Fibroblast of lung (primary cell): ENCODE data around the gene PTPRCAP. TPM values are rescaled to one million over a fixed set of nuclear protein-coding genes. Genes with fewer than 3 reads are reported as not detected.

Source experiments
- DNase-seq, 2 donors: peaks; one replicate each; pipeline versions ENCODE4 v3.0.0 to v3.0.0-alpha.2; 2010; ENCODE audit warnings: low read depth in 2 of 2
- H2AFZ ChIP-seq: 2 replicates; pipeline ENCODE4 v1.5.1; 2012; ENCODE audit warnings: low read length, control low read depth, inconsistent platforms
- H3K27ac ChIP-seq: 2 replicates; pipeline ENCODE4 v1.5.1; 2011; ENCODE audit warnings: low read length, control low read depth; ENCODE audit not compliant: insufficient read depth
- H3K27me3 ChIP-seq: 2 replicates; pipeline ENCODE4 v1.5.1; 2011; ENCODE audit warnings: mild to moderate bottlenecking, low read length; ENCODE audit not compliant: control insufficient read depth, insufficient read depth
- H3K36me3 ChIP-seq: 2 replicates; pipeline ENCODE4 v1.5.1; 2011; ENCODE audit warnings: low read length; ENCODE audit not compliant: control insufficient read depth, insufficient read depth
- H3K4me1 ChIP-seq: 2 replicates; pipeline ENCODE4 v1.5.1; 2011; ENCODE audit warnings: low read length; ENCODE audit not compliant: control insufficient read depth, insufficient read depth; ENCODE audit errors: extremely low read depth
- H3K4me2 ChIP-seq: 2 replicates; pipeline ENCODE4 v1.5.1; 2011; ENCODE audit warnings: low read length, control low read depth; ENCODE audit not compliant: insufficient read depth; ENCODE audit errors: extremely low read depth
- H3K4me3 ChIP-seq, 4 experiments: fragments of 200-600 bp in 1 of 4; sonication (generic) in 1 of 4; replicated peaks in 1 of 4; 2 replicates each; pipeline ENCODE4 v1.5.1; 2011 to 2016; ENCODE audit warnings: low read length in 4 of 4, low read depth in 3 of 4, mild to moderate bottlenecking in 3 of 4, control low read depth in 2 of 4, inconsistent platforms in 1 of 4, mixed read lengths in 1 of 4; ENCODE audit not compliant: insufficient read depth in 1 of 4; ENCODE audit errors: control extremely low read depth in 1 of 4
- H3K79me2 ChIP-seq: 2 replicates; pipeline ENCODE4 v1.5.1; 2012; ENCODE audit warnings: mild to moderate bottlenecking, low read length, inconsistent platforms; ENCODE audit not compliant: control insufficient read depth, insufficient read depth
- H3K9ac ChIP-seq: 2 replicates; pipeline ENCODE4 v1.5.1; 2011; ENCODE audit warnings: mild to moderate bottlenecking, low read length, control low read depth; ENCODE audit not compliant: insufficient read depth
- H3K9me3 ChIP-seq: 2 replicates; pipeline ENCODE4 v1.5.1; 2012; ENCODE audit warnings: low read depth, low read length; ENCODE audit not compliant: control insufficient read depth, insufficient read depth
- H4K20me1 ChIP-seq: 2 replicates; pipeline ENCODE4 v1.5.1; 2011; ENCODE audit warnings: low read length; ENCODE audit not compliant: control insufficient read depth, insufficient read depth; ENCODE audit errors: extremely low read depth
- EZH2 ChIP-seq: IDR thresholded peaks from 2 replicates; pipeline ENCODE4 v1.5.1; 2012; ENCODE audit warnings: low read length, control low read depth, mild to moderate bottlenecking; ENCODE audit errors: missing control alignments
- polyA plus RNA-seq, 2 donors: library from polyadenylated mRNA; depleted of rRNA in 1 of 2; stranded (reverse) in 1 of 2; unstranded in 1 of 2; fragments of >200 nt; gene quantifications; 2 replicates each; pipeline ENCODE4 v1.2.1, GENCODE V29; 2011 to 2012; ENCODE audit warnings: missing spikeins in 1 of 2
- total RNA-seq: library from RNA; depleted of rRNA; stranded (reverse); fragments of >200 nt; gene quantifications from 2 replicates; pipeline ENCODE4 v1.2.1, GENCODE V29; 2014
- TF ChIP-seq, protein P1 (sequence below), 2 donors: IDR thresholded peaks in 1 of 2; conservative IDR thresholded peaks in 1 of 2; 1 replicate in 1 of 2; 2 replicates in 1 of 2; pipeline ENCODE4 v1.5.1; 2011 to 2012; ENCODE audit warnings: low read length in 2 of 2, control low read depth in 1 of 2, inconsistent platforms in 1 of 2, low read depth in 1 of 2, mild to moderate bottlenecking in 1 of 2

PTPRCAP gene
- total and polyA plus RNA-seq, 2 donors (not counting 1 experiment from before 2014, with no cell fraction given): 0.17 TPM; not detected in 1

DNA sequence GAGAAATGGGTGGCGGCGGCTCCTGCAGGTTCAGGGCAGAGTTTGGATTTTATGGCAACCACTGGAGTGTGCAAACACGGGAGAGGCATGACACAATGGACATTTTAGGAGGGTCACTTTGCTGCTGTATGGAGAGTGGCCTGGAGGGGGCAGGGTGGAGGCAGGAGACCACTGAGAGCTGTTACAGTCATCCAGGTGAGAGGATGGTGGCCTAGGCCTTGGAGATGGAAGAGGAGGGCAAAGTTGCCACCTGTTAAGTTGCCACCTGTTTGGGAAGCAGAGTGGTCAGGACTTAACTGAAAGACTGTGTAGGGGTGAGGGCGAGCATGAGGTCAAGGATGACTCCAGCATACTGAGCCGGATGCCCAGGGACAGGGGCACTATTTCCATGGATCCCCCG, 48.0 kb downstream of the PTPRCAP start:
- Histone ChIP-seq H3K4me3 (no peak overlapping the region), H2AFZ (no peak overlapping the region), H3K27ac (no peak overlapping the region), H4K20me1 (no peaks in the 10 kb centered on the region), H3K27me3 (no peaks in the 10 kb centered on the region), H3K79me2 (peaks cover 4% of the 10 kb centered on the region), H3K36me3 (peaks cover 2% of the 10 kb centered on the region), H3K4me2 (no peak overlapping the region), H3K4me1 (peaks cover 5% of the 10 kb centered on the region), H3K9me3 (no peaks in the 10 kb centered on the region), H3K9ac (no peak overlapping the region)
- no peak for DNase-seq
- TF ChIP-seq EZH2: no peak
- TF ChIP-seq, protein P1, sequence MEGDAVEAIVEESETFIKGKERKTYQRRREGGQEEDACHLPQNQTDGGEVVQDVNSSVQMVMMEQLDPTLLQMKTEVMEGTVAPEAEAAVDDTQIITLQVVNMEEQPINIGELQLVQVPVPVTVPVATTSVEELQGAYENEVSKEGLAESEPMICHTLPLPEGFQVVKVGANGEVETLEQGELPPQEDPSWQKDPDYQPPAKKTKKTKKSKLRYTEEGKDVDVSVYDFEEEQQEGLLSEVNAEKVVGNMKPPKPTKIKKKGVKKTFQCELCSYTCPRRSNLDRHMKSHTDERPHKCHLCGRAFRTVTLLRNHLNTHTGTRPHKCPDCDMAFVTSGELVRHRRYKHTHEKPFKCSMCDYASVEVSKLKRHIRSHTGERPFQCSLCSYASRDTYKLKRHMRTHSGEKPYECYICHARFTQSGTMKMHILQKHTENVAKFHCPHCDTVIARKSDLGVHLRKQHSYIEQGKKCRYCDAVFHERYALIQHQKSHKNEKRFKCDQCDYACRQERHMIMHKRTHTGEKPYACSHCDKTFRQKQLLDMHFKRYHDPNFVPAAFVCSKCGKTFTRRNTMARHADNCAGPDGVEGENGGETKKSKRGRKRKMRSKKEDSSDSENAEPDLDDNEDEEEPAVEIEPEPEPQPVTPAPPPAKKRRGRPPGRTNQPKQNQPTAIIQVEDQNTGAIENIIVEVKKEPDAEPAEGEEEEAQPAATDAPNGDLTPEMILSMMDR (conservative IDR thresholded peaks at IDR 0.05 in 1 of 2, IDR thresholded peaks at IDR 0.05 in 1 of 2; ENCODE audit: low read depth in 1 of 2, low read length in 2 of 2): peak; percentile 40 to 67

DNA sequence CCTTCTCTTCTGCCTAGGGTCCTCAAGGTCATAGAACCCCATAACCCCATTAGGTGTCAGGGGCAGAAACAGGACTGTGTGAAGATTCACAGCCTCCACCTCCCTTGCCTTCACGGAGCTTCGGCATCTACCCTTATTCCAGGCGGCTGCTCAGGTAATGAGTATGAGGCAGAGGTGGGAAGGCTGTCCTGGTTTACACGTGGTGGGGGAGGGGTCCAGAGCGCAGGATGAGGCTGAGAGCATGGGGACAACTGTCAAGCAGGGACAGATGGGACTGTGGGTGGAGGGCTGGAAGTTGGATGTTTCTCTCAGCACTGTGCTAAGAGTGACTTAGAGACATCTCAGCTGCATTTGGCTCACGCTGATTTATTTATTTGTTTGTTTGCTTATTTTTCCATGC, 50.0 kb downstream of the PTPRCAP start:
- H3K4me2 ChIP-seq: no peak overlapping the region
- peaks cover 5% of the 10 kb centered on the region for H3K4me1 ChIP-seq
- no peak overlapping the region for H3K27ac ChIP-seq
- no peak overlapping the region for H3K4me3 ChIP-seq
- H3K79me2 ChIP-seq: peaks cover 2% of the 10 kb centered on the region
- DNase-seq: no peak
- TF ChIP-seq EZH2: no peak
- TF ChIP-seq, protein P1 (conservative IDR thresholded peaks at IDR 0.05 in 1 of 2, IDR thresholded peaks at IDR 0.05 in 1 of 2; ENCODE audit: low read depth in 1 of 2, low read length in 2 of 2): no peak
- no peaks in the 10 kb centered on the region for H3K9me3 ChIP-seq
- H4K20me1 ChIP-seq: no peaks in the 10 kb centered on the region
- H3K9ac ChIP-seq: no peak overlapping the region
- H3K27me3 ChIP-seq: no peaks in the 10 kb centered on the region
- H2AFZ ChIP-seq: no peak overlapping the region
- no peaks in the 10 kb centered on the region for H3K36me3 ChIP-seq

DNA sequence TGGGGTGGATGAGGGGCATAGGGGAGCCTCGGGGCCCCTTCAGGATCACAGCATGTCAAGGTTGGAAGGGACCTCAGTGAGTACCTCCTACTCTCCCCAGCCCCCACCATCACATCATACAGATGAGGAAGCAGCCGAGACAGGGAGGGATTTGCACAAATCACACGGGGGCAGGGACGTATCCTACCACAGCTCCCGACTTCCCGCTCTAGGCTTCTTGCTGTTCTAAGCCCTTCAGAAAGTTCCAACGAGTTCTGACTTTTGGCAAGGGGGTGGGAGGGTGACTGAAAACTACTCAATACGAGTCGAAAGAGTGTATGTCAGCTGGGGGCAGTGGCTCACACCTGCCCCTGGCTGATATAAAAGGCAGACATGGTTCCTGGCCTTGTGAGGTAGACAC, 50.4 kb downstream of the PTPRCAP start:
- peak; percentile 52 for TF ChIP-seq EZH2
- TF ChIP-seq, protein P1 (conservative IDR thresholded peaks at IDR 0.05 in 1 of 2, IDR thresholded peaks at IDR 0.05 in 1 of 2; ENCODE audit: low read depth in 1 of 2, low read length in 2 of 2): no peak
- Histone ChIP-seq H3K36me3 (no peaks in the 10 kb centered on the region), H3K4me2 (no peak overlapping the region), H4K20me1 (no peaks in the 10 kb centered on the region), H3K4me3 (no peak overlapping the region), H3K9ac (no peak overlapping the region), H2AFZ (no peak overlapping the region), H3K27ac (no peak overlapping the region), H3K9me3 (no peaks in the 10 kb centered on the region), H3K27me3 (no peaks in the 10 kb centered on the region), H3K4me1 (peaks cover 5% of the 10 kb centered on the region), H3K79me2 (no peaks in the 10 kb centered on the region)
- DNase-seq: no peak

Other genes starting within 250 kb of the PTPRCAP start
- gene GRK2, start 171.2 kb downstream of the PTPRCAP start, total RNA-seq: 21.6 and 28.9 TPM in 2 replicates
- gene GRK2, start 171.2 kb downstream of the PTPRCAP start, polyA plus RNA-seq: 20.1 and 26.3 TPM in 2 replicates
- 31.8 and 45.4 TPM in 2 replicates for gene ANKRD13D, start 148.4 kb downstream of the PTPRCAP start, total RNA-seq
- gene ANKRD13D, start 148.4 kb downstream of the PTPRCAP start, polyA plus RNA-seq: 11.5 and 12.9 TPM in 2 replicates
- 11.3 and 15.7 TPM in 2 replicates for gene SSH3, start 134.2 kb downstream of the PTPRCAP start, total RNA-seq
- gene SSH3, start 134.2 kb downstream of the PTPRCAP start, polyA plus RNA-seq: 6.9 and 7.5 TPM in 2 replicates
- 28.5 and 32.4 TPM in 2 replicates for gene POLD4, start 84.1 kb downstream of the PTPRCAP start, total RNA-seq
- 33.3 and 36.3 TPM in 2 replicates for gene POLD4, start 84.1 kb downstream of the PTPRCAP start, polyA plus RNA-seq
- gene CLCF1, start 64.1 kb downstream of the PTPRCAP start, total RNA-seq: 2.3 and 3.6 TPM in 2 replicates
- gene CLCF1, start 64.1 kb downstream of the PTPRCAP start, polyA plus RNA-seq: 6.0 and 6.5 TPM in 2 replicates
- 3.8 and 6.4 TPM in 2 replicates for gene RAD9A, start 45.7 kb downstream of the PTPRCAP start, total RNA-seq
- gene RAD9A, start 45.7 kb downstream of the PTPRCAP start, polyA plus RNA-seq: 3.5 and 5.9 TPM in 2 replicates
- gene PPP1CA, start 35.8 kb downstream of the PTPRCAP start, total RNA-seq: 90.7 and 104 TPM in 2 replicates
- gene PPP1CA, start 35.8 kb downstream of the PTPRCAP start, polyA plus RNA-seq: 135 and 218 TPM in 2 replicates
- gene TBC1D10C, start 33.6 kb downstream of the PTPRCAP start, total RNA-seq: not detected in 2 replicates
- gene TBC1D10C, start 33.6 kb downstream of the PTPRCAP start, polyA plus RNA-seq: 0.05 TPM in 1 of 2 replicates, not detected in the other
- under 0.01 and 0.17 TPM in 2 replicates for gene CARNS1, start 22.0 kb downstream of the PTPRCAP start, total RNA-seq
- gene CARNS1, start 22.0 kb downstream of the PTPRCAP start, polyA plus RNA-seq: 0.02 and 0.05 TPM in 2 replicates
- 26.2 and 30.6 TPM in 2 replicates for gene RPS6KB2, start 9.2 kb downstream of the PTPRCAP start, total RNA-seq
- 29.0 and 34.0 TPM in 2 replicates for gene RPS6KB2, start 9.2 kb downstream of the PTPRCAP start, polyA plus RNA-seq
- gene CORO1B, start 5.8 kb upstream of the PTPRCAP start, total RNA-seq: 88.1 and 112 TPM in 2 replicates
- gene CORO1B, start 5.8 kb upstream of the PTPRCAP start, polyA plus RNA-seq: 56.3 and 65.5 TPM in 2 replicates
- gene GPR152, start 15.0 kb upstream of the PTPRCAP start, total RNA-seq: not detected in 2 replicates
- gene GPR152, start 15.0 kb upstream of the PTPRCAP start, polyA plus RNA-seq: not detected in 2 replicates
- gene CABP4, start 17.7 kb upstream of the PTPRCAP start, total RNA-seq: not detected in 2 replicates
- not detected in 2 replicates for gene CABP4, start 17.7 kb upstream of the PTPRCAP start, polyA plus RNA-seq
- gene TMEM134, start 31.6 kb upstream of the PTPRCAP start, total RNA-seq: 11.2 and 17.2 TPM in 2 replicates
- 16.5 and 22.0 TPM in 2 replicates for gene TMEM134, start 31.6 kb upstream of the PTPRCAP start, polyA plus RNA-seq
- 117 and 128 TPM in 2 replicates for gene AIP, start 45.3 kb upstream of the PTPRCAP start, total RNA-seq
- 52.3 and 53.7 TPM in 2 replicates for gene AIP, start 45.3 kb upstream of the PTPRCAP start, polyA plus RNA-seq
- 7.4 and 10.2 TPM in 2 replicates for gene PITPNM1, start 67.7 kb upstream of the PTPRCAP start, total RNA-seq
- gene PITPNM1, start 67.7 kb upstream of the PTPRCAP start, polyA plus RNA-seq: 4.7 TPM in 2 replicates
- gene CDK2AP2, start 70.5 kb upstream of the PTPRCAP start, total RNA-seq: 6.4 and 7.8 TPM in 2 replicates
- gene CDK2AP2, start 70.5 kb upstream of the PTPRCAP start, polyA plus RNA-seq: 19.0 and 30.9 TPM in 2 replicates
- gene CABP2, start 85.8 kb upstream of the PTPRCAP start, total RNA-seq: not detected in 2 replicates
- not detected in 2 replicates for gene CABP2, start 85.8 kb upstream of the PTPRCAP start, polyA plus RNA-seq
- gene GSTP1, start 146.1 kb upstream of the PTPRCAP start, total RNA-seq: 444 and 642 TPM in 2 replicates
- 360 and 397 TPM in 2 replicates for gene GSTP1, start 146.1 kb upstream of the PTPRCAP start, polyA plus RNA-seq
- gene NDUFV1, start 169.3 kb upstream of the PTPRCAP start, total RNA-seq: 153 and 171 TPM in 2 replicates
- gene NDUFV1, start 169.3 kb upstream of the PTPRCAP start, polyA plus RNA-seq: 64.9 and 77.5 TPM in 2 replicates
- 4.1 and 5.0 TPM in 2 replicates for gene NUDT8, start 192.3 kb upstream of the PTPRCAP start, total RNA-seq
- gene NUDT8, start 192.3 kb upstream of the PTPRCAP start, polyA plus RNA-seq: 0.90 and 1.6 TPM in 2 replicates
- not detected in 2 replicates for gene TBX10, start 202.1 kb upstream of the PTPRCAP start, total RNA-seq
- not detected in 2 replicates for gene TBX10, start 202.1 kb upstream of the PTPRCAP start, polyA plus RNA-seq
- gene ACY3, start 213.0 kb upstream of the PTPRCAP start, total RNA-seq: not detected in 2 replicates
- gene ACY3, start 213.0 kb upstream of the PTPRCAP start, polyA plus RNA-seq: 0.07 TPM in 1 of 2 replicates, not detected in the other
- gene ALDH3B2, start 236.9 kb upstream of the PTPRCAP start, total RNA-seq: not detected in 2 replicates
- gene ALDH3B2, start 236.9 kb upstream of the PTPRCAP start, polyA plus RNA-seq: not detected in 2 replicates